ENCODE measurements around the gene HVCN1.
A peak's percentile ranks its signal among the peaks of the same experiment; 100 is the strongest.

Gene HVCN1

GRCh38 chr12:110616471-110617115 lies 72.3 kb downstream of the HVCN1 start:
- no peak for DNase-seq (ENCODE audit: low spot score)

GRCh38 chr12:110615171-110615570 lies 73.7 kb downstream of the HVCN1 start:
- no peak for DNase-seq (ENCODE audit: low spot score)

GRCh38 chr12:110613771-110614684 lies 74.9 kb downstream of the HVCN1 start, which contains the start of gene TCTN1:
Gene TCTN1, plus strand, starts transcription at chr12:110614129. Its CDS starts 54 bp downstream, at chr12:110614183.
- DNase-seq (ENCODE audit: low spot score): peak; percentile 94

- no peak for DNase-seq (ENCODE audit: low spot score)
Measured at GRCh38 chr12:110613071-110613770, 75.7 kb downstream of the HVCN1 start.

GRCh38 chr12:110606253-110606611 lies 82.7 kb downstream of the HVCN1 start:
- no peak for DNase-seq (ENCODE audit: low spot score)

- DNase-seq (ENCODE audit: low spot score): peak; percentile 60
Measured at GRCh38 chr12:110602085-110602814, 86.7 kb downstream of the HVCN1 start.

- peak; percentile 48 for DNase-seq (ENCODE audit: low spot score)
Measured at GRCh38 chr12:110600254-110600653, 88.7 kb downstream of the HVCN1 start.

- no peak for DNase-seq (ENCODE audit: low spot score)
Measured at GRCh38 chr12:110599334-110599733, 89.6 kb downstream of the HVCN1 start.

Measured in kidney capillary endothelial cell (primary cell).